HG02981 (cell line): ENCODE data around the gene APRT.
A peak's percentile ranks its signal among the peaks of the same experiment; 100 is the strongest.

Source experiments
- ATAC-seq: cut with Tn5 transposase; IDR thresholded peaks from one replicate; pipeline ENCODE4 v1.9.1; 2021; ENCODE audit warnings: mild to moderate bottlenecking, moderate library complexity; ENCODE audit not compliant: unreplicated experiment

The APRT gene

GRCh38 chr16:88811769-88812512 is at the start of gene APRT:
Gene APRT, minus strand, starts transcription at chr16:88811928. Its CDS starts 29 bp downstream, at chr16:88811899.
- peak; percentile 60 for ATAC-seq

DNA sequence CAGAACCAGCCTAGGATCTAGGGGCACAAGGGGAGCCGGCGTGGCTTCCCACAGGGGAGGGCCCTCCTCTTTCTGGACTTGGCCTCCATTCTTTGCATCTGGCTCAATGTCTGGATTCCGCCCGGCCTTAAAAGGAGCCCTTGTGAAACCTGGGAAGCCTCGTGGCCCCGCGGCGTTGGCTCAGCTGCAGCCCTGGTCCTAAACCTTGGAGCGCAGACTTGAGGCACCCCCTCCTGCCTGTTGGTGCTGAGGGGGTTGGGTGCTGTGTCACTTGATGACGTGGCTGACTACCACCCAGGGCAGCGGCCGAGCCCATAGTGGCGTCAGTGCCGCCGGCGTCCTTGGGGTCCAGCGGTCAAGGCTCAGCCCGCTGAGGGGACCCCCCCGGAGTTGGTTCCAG is 49.6 kb upstream of the APRT start:
- no peak for ATAC-seq

- no peak for ATAC-seq
Observed at GRCh38 chr16:88859381-88860091, 47.8 kb upstream of the APRT start.

- peak; percentile 33 for ATAC-seq
Observed at GRCh38 chr16:88857728-88858339, 46.1 kb upstream of the APRT start.

GRCh38 chr16:88856828-88857727 is 45.4 kb upstream of the APRT start, which contains the start of the genes GALNS and TRAPPC2L:
Gene GALNS, minus strand, starts transcription at chr16:88856947. Its CDS starts 70 bp downstream, at chr16:88856877.
Gene TRAPPC2L, plus strand, starts transcription at chr16:88857127. Its CDS starts 24 bp downstream, at chr16:88857151.
- ATAC-seq = peak; percentile 73

DNA sequence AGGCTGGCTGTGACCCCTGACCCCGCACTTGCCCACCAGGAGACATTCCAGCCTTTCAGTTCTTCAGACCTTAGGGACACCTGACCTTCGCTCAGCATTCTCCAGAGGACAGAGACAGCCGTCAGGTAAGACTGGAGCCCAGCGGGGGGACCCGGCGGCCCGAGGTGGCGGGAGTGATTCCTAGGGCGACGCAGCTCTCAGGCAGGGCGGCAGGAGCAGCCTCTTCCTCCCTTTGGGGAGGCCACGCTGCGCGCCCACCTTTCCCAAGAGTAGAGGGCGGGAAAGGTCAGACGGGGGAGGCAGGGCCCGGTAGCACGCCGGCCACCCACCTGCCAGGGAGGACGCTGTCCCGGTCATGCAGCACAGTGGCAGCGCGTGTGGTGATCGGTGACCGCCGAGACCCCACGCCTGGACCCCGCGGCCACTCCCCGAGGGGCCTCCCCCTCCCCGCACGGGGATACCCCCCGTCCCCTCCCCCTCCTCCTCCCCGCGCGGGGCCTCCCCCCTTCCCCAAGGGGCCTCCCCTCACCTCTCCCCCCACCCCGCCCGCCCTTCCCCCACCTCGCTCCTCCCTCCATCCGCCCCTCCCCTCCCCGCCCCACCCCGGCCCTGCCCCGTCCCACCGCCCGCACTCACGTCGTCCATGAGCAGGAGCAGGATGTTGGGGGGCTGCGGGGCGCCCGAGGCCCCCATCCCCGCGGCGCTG is 44.5 kb upstream of the APRT start:
- no peak for ATAC-seq

DNA sequence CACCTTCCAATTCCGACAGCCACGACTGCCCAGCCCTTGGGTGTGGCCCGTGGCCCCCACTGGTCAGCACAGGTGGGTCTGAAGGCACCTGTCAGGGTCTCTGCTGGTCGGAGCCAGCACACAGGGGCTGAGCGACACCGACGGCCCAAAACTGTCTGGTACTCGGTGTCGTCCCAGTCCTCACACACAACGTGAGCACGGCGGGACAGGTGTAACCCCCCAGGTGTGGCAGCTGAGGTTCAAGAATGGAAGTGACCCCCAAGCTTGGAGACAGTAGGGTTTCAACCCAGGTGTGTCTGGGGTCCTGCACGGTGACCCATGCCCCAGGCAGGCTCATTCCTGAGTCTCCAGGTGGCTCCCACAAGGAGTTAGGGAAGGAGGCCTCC is 44.0 kb upstream of the APRT start:
- no peak for ATAC-seq

DNA sequence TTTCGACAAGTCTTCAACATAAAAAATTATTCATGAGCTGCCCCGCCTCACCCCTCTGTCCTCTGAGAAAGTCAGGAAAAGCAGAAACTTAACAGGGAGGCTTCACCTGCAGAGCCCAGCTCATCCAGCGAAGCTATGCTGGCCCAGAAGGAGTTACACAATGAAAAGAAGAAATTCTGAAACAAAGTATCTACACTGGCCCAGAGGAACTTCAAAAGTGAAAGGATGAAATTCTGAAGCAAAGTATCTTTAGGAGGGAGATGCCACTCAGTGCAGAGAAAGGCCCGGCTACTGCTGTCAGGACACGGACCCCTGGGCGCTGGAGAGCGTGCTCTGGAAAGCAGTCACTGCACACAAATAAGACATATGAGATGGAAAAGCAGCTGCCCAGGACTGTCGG is 43.4 kb upstream of the APRT start:
- no peak for ATAC-seq

DNA sequence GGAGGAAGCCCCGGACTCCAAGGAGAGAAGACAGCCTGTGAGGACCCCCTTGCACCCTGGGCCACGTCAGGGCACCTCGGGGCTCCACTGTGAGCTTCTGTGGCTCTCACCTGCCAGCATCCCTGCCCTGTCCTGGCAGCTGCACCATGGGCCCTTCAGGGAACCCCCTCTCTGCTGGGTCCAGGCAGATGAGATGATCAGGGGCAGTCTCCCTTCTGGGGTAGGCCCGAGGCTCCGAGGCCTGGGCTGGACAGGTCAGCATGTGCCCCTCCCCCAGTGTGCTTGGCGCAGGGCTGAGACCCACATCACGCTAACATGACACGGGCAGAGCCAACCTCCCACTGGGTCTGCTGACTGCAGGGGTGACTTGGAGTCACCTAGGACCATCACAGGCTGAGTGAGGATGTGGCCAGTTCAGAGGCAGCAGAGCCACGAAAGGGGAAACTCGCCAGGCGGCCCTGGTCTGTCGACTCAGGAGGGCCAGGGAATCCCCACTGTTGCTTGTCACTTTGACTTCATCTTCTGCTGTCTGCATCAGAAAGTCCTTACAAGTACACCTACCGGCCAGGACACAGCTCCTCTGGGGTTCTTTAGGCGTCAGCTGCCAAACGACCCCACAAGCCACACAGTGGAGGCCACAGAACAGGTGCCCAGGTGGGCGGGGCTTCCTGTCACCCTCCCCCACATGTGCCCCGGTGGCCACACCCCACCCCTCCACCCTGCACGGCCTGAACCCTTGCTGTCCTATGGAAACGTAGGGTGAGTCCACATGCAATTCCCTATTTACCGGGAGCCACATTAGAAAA is 42.8 kb upstream of the APRT start:
- no peak for ATAC-seq

- no peak for ATAC-seq
Observed at GRCh38 chr16:88853325-88853941, 41.7 kb upstream of the APRT start.

DNA sequence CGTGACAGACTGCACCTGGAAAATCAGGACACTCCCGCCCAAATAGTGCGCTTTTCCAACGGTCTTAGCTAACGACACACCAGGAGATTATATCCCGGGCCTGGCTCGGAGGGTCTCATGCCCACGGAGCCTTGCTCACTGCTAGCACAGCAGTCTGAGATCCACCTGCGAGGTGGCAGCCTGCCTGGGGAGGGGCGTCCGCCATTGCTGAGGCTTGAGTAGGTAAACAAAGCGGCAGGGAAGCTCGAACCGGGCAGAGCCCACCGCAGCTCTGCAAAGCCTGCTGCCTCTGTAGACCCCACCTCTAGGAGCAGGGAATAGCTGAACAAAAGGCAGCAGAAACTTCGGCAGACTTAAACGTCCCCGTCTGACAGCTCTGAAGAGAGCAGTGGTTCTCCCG is 39.9 kb upstream of the APRT start:
- no peak for ATAC-seq

- no peak for ATAC-seq
Observed at GRCh38 chr16:88850531-88851199, 38.9 kb upstream of the APRT start.

- no peak for ATAC-seq
Observed at GRCh38 chr16:88848557-88848956, 36.8 kb upstream of the APRT start.

GRCh38 chr16:88847654-88848053 is 35.9 kb upstream of the APRT start:
- ATAC-seq = no peak

DNA sequence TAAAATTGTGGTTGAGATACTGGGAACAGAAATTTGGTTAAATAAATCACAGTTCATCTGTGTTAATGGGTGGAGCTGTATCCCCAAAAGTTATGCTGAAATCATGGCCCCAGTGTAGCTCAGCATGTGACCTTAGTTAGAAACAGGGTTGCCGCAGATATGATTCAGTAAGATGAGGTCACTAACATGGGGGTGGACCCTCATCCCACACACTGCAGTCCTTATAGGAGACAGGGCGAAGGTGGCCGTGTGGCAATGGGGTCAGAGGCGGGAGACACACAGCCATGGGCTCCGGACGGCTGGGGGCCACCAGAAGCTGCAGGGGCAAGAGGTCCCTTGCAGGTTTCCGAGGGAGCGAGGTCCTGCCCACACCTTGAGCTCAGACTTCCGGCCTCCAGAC is 34.4 kb upstream of the APRT start:
- no peak for ATAC-seq

DNA sequence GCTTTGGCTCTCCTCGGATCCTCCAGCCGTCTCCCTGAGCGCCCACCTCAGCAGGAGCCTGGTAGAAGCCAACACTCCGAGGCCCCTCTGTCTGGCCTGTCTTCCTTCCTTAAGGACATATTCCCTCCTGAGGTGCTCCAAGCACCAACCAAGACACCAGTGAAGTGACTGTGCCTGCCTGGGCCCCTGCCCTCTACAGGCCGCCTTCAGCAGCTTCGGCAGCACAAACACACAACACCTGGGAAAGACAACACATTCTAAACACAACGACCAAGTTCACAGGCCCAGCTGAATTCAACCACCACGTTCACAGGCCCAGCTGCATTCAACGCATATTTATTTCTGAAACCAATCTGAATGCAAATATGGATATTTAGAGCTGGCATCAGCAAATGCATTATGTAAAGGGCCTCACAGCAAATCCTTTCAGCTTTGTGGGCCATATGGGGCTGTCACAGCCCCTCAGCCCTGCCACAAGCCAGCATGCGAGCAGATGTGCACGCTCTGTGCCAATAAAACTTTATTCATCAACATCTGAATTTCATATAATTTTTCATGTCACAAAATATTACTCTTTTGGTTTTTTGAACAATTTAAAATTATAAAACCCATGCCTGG is 32.8 kb upstream of the APRT start:
- ATAC-seq = no peak

- no peak for ATAC-seq
Observed at GRCh38 chr16:88843256-88843655, 31.5 kb upstream of the APRT start.

- ATAC-seq = no peak
Observed at GRCh38 chr16:88842806-88843205, 31.1 kb upstream of the APRT start.
